Activated CD8-positive, alpha-beta T cell treated with anti-CD3 and anti-CD28 coated beads for 36 hours (primary cell): ENCODE measurements around the gene PRR5. TPM values are rescaled to one million over a fixed set of nuclear protein-coding genes. Genes with fewer than 3 reads are reported as not detected.

ENCODE experiments used
- ATAC-seq: fragments of 200-7000 bp; cut with Tn5 transposase; one replicate; pipeline ENCODE4 v1.10.0; 2021; ENCODE audit warnings: mild to moderate bottlenecking, moderate library complexity
- CTCF ChIA-PET: fragments of 350-600 bp; sonication (Branson Sonifier 250); formaldehyde crosslinking; loops from one replicate; lab custom pipeline; 2021; ENCODE audit warnings: antibody characterized with exemption; lab: Charles Lee
- POLR2A ChIA-PET: fragments of 350-600 bp; sonication (Branson Sonifier 250); formaldehyde crosslinking; loops from one replicate; lab custom pipeline; 2021; ENCODE audit warnings: antibody characterized with exemption; lab: Charles Lee
- DNase-seq: peaks from one replicate; pipeline ENCODE4 v3.0.0-alpha.2; 2020
- H3K27ac Mint-ChIP-seq: one replicate; pipeline ENCODE4 v1.8.0; 2021; ENCODE audit warnings: mild to moderate bottlenecking, mixed read lengths
- H3K27me3 Mint-ChIP-seq: one replicate; pipeline ENCODE4 v1.8.0; 2021; ENCODE audit warnings: mixed read lengths
- H3K36me3 Mint-ChIP-seq: one replicate; pipeline ENCODE4 v1.8.0; 2021; ENCODE audit warnings: low read depth, mixed read lengths
- H3K4me1 Mint-ChIP-seq: one replicate; pipeline ENCODE4 v1.8.0; 2021; ENCODE audit warnings: low read depth, mixed read lengths
- H3K4me3 Mint-ChIP-seq: one replicate; pipeline ENCODE4 v1.8.0; 2021; ENCODE audit warnings: mild to moderate bottlenecking, moderate library complexity, mixed read lengths
- H3K9me3 Mint-ChIP-seq: one replicate; pipeline ENCODE4 v1.8.0; 2021; ENCODE audit warnings: mixed read lengths
- intact Hi-C: fragments of 100-400 bp; cut with micrococcal nuclease; formaldehyde crosslinking; loops from one replicate; pipeline ENCODE4 v1.10.0; 2022
- total RNA-seq, 2 experiments: library from RNA; stranded (reverse); gene quantifications; one replicate each; pipeline ENCODE4 v1.2.3, GENCODE V29; 2021
- TF ChIP-seq, protein P1 (sequence below): fragments of 200-600 bp; IDR thresholded peaks from one replicate; pipeline ENCODE4 v1.8.0; 2022; ENCODE audit warnings: antibody characterized with exemption, mild to moderate bottlenecking

PRR5 gene
- total RNA-seq, 2 experiments from 2014 or later = 26.8 to 27.3 TPM

GRCh38 chr22:44786136-44786535 is 84.1 kb downstream of the PRR5 start:
- TF ChIP-seq, protein P1, sequence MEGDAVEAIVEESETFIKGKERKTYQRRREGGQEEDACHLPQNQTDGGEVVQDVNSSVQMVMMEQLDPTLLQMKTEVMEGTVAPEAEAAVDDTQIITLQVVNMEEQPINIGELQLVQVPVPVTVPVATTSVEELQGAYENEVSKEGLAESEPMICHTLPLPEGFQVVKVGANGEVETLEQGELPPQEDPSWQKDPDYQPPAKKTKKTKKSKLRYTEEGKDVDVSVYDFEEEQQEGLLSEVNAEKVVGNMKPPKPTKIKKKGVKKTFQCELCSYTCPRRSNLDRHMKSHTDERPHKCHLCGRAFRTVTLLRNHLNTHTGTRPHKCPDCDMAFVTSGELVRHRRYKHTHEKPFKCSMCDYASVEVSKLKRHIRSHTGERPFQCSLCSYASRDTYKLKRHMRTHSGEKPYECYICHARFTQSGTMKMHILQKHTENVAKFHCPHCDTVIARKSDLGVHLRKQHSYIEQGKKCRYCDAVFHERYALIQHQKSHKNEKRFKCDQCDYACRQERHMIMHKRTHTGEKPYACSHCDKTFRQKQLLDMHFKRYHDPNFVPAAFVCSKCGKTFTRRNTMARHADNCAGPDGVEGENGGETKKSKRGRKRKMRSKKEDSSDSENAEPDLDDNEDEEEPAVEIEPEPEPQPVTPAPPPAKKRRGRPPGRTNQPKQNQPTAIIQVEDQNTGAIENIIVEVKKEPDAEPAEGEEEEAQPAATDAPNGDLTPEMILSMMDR = no peak

GRCh38 chr22:44786610-44787009 is 84.6 kb downstream of the PRR5 start:
- no peak for ATAC-seq
- H3K4me3 Mint-ChIP-seq = no peak overlapping the region
- TF ChIP-seq, protein P1 = no peak
- no peak overlapping the region for H3K27ac Mint-ChIP-seq
- ChIA-PET POLR2A (no interaction called here), CTCF (no interaction called here)
- no peak for DNase-seq
- H3K4me1 Mint-ChIP-seq = no peaks in the 10 kb centered on the region
- intact Hi-C loops = no loop called here
- H3K36me3 Mint-ChIP-seq = no peaks in the 10 kb centered on the region
- H3K9me3 Mint-ChIP-seq = no peaks in the 10 kb centered on the region
- peaks cover 1% of the 10 kb centered on the region for H3K27me3 Mint-ChIP-seq

More at GRCh38 chr22:44786136-44786535, 84.1 kb downstream of the PRR5 start:
- intact Hi-C loops = no loop called here
- ATAC-seq (no peak), DNase-seq (no peak)
- ChIA-PET POLR2A (no interaction called here), CTCF (no interaction called here)
- H3K27ac Mint-ChIP-seq = no peak overlapping the region
- H3K36me3 Mint-ChIP-seq = no peaks in the 10 kb centered on the region
- H3K9me3 Mint-ChIP-seq = no peaks in the 10 kb centered on the region
- no peak overlapping the region for H3K4me3 Mint-ChIP-seq
- peaks cover 1% of the 10 kb centered on the region for H3K27me3 Mint-ChIP-seq
- no peaks in the 10 kb centered on the region for H3K4me1 Mint-ChIP-seq

Other genes starting within 250 kb of the PRR5 start
- 1 to 10 TPM; 5.7 to 6.1 TPM for gene RTL6, start 204.0 kb upstream of the PRR5 start, total RNA-seq
- 1 to 10 TPM; 2.1 to 3.2 TPM for gene ARHGAP8, start 50.4 kb downstream of the PRR5 start, total RNA-seq